ENCODE results near the gene MAN2A2.

The MAN2A2 gene

DNA sequence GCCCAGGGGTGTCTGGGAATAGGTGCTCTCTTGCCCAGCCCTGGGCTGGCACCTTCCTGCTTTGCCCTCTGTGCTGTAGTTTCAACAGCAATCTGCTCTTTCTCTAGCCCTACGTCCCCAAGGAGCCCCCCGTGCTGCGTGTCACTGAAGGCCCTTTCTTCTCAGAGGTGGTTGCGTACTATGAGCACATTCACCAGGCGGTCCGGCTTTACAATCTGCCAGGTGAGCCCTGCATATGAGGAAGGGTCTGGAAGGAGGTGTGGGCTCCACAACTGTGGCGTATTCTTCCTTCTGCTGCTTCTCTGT, 9.6 kb downstream of the MAN2A2 start:
- no peaks in the 10 kb centered on the region for H3K79me2 ChIP-seq (ENCODE audit: insufficient read depth, low read length)
- H3K9ac ChIP-seq (ENCODE audit: low read length) = no peak overlapping the region
- TF ChIP-seq EZH2 (IDR thresholded peaks at IDR 0.05; ENCODE audit: borderline replicate concordance, low read length) = no peak
- TF ChIP-seq CTCF (IDR thresholded peaks at IDR 0.05; ENCODE audit: low read length) = no peak
- H3K9me3 ChIP-seq (ENCODE audit: low read length) = no peaks in the 10 kb centered on the region
- H4K20me1 ChIP-seq (ENCODE audit: insufficient read depth, low read length) = no peaks in the 10 kb centered on the region
- no peak overlapping the region for H2AFZ ChIP-seq (ENCODE audit: low read length)
- H3K4me1 ChIP-seq (ENCODE audit: insufficient read depth, low read length, severe bottlenecking) = peaks cover 19% of the 10 kb centered on the region
- H3K4me2 ChIP-seq (ENCODE audit: low read length) = no peak overlapping the region
- no peak overlapping the region for H3K27ac ChIP-seq (ENCODE audit: low read depth, low read length, poor library complexity, severe bottlenecking)
- peaks cover 45% of the 10 kb centered on the region; the same call in 1 of the 2 replicates for H3K36me3 ChIP-seq (ENCODE audit: insufficient read depth, low read length)
- no peak overlapping the region for H3K4me3 ChIP-seq (ENCODE audit: low read depth, low read length, poor library complexity, severe bottlenecking)
- peaks cover 4% of the 10 kb centered on the region; the same call in 1 of the 2 replicates for H3F3A ChIP-seq (ENCODE audit: insufficient read depth, low read length)
- no peaks in the 10 kb centered on the region for H3K27me3 ChIP-seq (ENCODE audit: insufficient read depth, low read length)
- no peaks in the 10 kb centered on the region for H3K9me2 ChIP-seq (ENCODE audit: low read depth, low read length)

- Histone ChIP-seq H3F3A (ENCODE audit: insufficient read depth, low read length) (no peaks in the 10 kb centered on the region), H3K4me3 (ENCODE audit: low read depth, low read length, poor library complexity, severe bottlenecking) (no peak overlapping the region), H3K4me2 (ENCODE audit: low read length) (no peak overlapping the region), H3K27ac (ENCODE audit: low read depth, low read length, poor library complexity, severe bottlenecking) (no peak overlapping the region), H3K79me2 (ENCODE audit: insufficient read depth, low read length) (no peaks in the 10 kb centered on the region), H3K9me3 (ENCODE audit: low read length) (no peaks in the 10 kb centered on the region), H3K4me1 (ENCODE audit: insufficient read depth, low read length, severe bottlenecking) (peaks cover 19% of the 10 kb centered on the region), H3K9me2 (ENCODE audit: low read depth, low read length) (no peaks in the 10 kb centered on the region), H4K20me1 (ENCODE audit: insufficient read depth, low read length) (no peaks in the 10 kb centered on the region), H3K36me3 (ENCODE audit: insufficient read depth, low read length) (peaks cover 44% of the 10 kb centered on the region; the same call in 1 of the 2 replicates), H2AFZ (ENCODE audit: low read length) (no peak overlapping the region), H3K27me3 (ENCODE audit: insufficient read depth, low read length) (no peaks in the 10 kb centered on the region), H3K9ac (ENCODE audit: low read length) (no peak overlapping the region)
- TF ChIP-seq EZH2 (IDR thresholded peaks at IDR 0.05; ENCODE audit: borderline replicate concordance, low read length) (no peak), CTCF (IDR thresholded peaks at IDR 0.05; ENCODE audit: low read length) (no peak)
These were observed 10.4 kb downstream of the MAN2A2 start for GRCh38 chr15:90913398-90913944.

DNA sequence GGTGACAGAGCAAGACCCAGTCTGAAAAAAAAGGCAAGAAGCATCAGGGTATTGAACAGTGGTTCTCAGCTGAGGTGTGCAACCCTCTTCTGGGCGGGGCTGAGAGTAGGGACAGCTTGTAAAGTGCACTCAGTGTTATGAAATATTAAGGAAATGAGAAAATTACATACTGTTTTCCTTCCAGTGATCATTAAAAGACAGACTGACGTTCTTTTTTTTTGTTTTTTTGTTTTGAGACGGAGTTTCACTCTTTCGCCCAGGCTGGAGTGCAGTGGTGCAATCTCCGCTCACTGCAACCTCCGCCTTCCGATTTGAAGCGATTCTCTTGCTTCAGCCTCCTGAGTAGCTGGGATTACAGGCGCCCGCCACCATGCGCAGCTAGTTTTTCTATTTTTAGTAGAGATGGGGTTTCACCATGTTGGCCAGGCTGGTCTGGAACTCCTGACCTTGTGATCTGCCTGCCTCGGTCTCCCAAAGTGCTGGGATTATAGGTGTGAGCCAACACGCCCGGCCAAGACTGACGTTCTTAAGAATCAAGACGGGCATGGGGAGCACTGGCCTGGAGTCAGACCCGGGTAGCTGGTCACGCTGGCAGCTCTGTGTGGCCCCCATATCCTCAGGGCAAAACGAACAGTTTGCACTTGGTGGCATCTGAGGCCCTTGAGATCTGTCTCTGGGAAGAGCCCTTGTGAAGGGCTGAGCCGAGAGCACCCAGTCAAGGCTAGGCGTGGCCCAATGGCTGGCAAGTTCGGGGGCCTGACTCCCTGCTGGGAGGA, 11.4 kb downstream of the MAN2A2 start:
- H3K9me2 ChIP-seq (ENCODE audit: low read depth, low read length) = no peaks in the 10 kb centered on the region
- H3K36me3 ChIP-seq (ENCODE audit: insufficient read depth, low read length) = peaks cover 51% of the 10 kb centered on the region; the same call in 1 of the 2 replicates
- H3K79me2 ChIP-seq (ENCODE audit: insufficient read depth, low read length) = no peaks in the 10 kb centered on the region
- H3K4me1 ChIP-seq (ENCODE audit: insufficient read depth, low read length, severe bottlenecking) = peaks cover 19% of the 10 kb centered on the region
- H3K9me3 ChIP-seq (ENCODE audit: low read length) = no peaks in the 10 kb centered on the region
- H2AFZ ChIP-seq (ENCODE audit: low read length) = no peak overlapping the region
- H4K20me1 ChIP-seq (ENCODE audit: insufficient read depth, low read length) = no peaks in the 10 kb centered on the region
- H3F3A ChIP-seq (ENCODE audit: insufficient read depth, low read length) = no peaks in the 10 kb centered on the region
- H3K27me3 ChIP-seq (ENCODE audit: insufficient read depth, low read length) = no peaks in the 10 kb centered on the region
- H3K27ac ChIP-seq (ENCODE audit: low read depth, low read length, poor library complexity, severe bottlenecking) = peak overlapping the region; percentile 78
- peak overlapping the region; percentile 64; the same call in 1 of the 2 replicates for H3K9ac ChIP-seq (ENCODE audit: low read length)
- TF ChIP-seq CTCF (IDR thresholded peaks at IDR 0.05; ENCODE audit: low read length) (no peak), EZH2 (IDR thresholded peaks at IDR 0.05; ENCODE audit: borderline replicate concordance, low read length) (no peak)
- H3K4me2 ChIP-seq (ENCODE audit: low read length) = no peak overlapping the region
- H3K4me3 ChIP-seq (ENCODE audit: low read depth, low read length, poor library complexity, severe bottlenecking) = no peak overlapping the region

Measured in OCI-LY1 (cell line).